ENCODE data around the gene DDR2. TPM values are rescaled to one million over a fixed set of nuclear protein-coding genes. Genes with fewer than 3 reads are reported as not detected.
A peak's percentile ranks its signal among the peaks of the same experiment; 100 is the strongest.

The DDR2 gene
- total RNA-seq, 1 donor from 2014 or later = 0.69 TPM

DNA sequence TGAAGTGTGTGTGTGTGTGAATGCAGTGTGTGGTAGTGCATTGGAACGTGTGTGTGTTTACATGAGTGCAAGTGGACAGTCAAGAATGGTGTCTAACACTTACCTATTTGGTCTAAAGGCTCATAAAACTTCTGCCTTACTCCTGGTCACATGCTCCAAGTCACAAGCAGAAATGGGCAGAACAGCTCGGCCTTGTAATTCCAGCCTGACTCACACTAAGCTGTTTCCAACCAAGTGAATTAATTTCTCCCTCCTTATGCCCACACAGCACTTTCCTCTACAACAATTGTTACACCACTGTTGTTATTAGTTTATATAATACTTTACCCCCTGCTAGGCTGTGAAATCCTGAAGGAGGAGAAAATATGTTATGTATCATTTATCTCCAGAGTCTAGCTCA is 43.8 kb downstream of the DDR2 start:
- TF ChIP-seq EZH2phosphoT487 (IDR thresholded peaks at IDR 0.05) = no peak
- TF ChIP-seq EZH2 (IDR thresholded peaks at IDR 0.05) = no peak
- TF ChIP-seq, protein P1, sequence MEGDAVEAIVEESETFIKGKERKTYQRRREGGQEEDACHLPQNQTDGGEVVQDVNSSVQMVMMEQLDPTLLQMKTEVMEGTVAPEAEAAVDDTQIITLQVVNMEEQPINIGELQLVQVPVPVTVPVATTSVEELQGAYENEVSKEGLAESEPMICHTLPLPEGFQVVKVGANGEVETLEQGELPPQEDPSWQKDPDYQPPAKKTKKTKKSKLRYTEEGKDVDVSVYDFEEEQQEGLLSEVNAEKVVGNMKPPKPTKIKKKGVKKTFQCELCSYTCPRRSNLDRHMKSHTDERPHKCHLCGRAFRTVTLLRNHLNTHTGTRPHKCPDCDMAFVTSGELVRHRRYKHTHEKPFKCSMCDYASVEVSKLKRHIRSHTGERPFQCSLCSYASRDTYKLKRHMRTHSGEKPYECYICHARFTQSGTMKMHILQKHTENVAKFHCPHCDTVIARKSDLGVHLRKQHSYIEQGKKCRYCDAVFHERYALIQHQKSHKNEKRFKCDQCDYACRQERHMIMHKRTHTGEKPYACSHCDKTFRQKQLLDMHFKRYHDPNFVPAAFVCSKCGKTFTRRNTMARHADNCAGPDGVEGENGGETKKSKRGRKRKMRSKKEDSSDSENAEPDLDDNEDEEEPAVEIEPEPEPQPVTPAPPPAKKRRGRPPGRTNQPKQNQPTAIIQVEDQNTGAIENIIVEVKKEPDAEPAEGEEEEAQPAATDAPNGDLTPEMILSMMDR (IDR thresholded peaks at IDR 0.05) = no peak
- Histone ChIP-seq H3K9me3 (ENCODE audit: low read depth) (no peaks in the 10 kb centered on the region), H3K4me1 (peaks cover 7% of the 10 kb centered on the region), H3K79me2 (ENCODE audit: low read depth) (no peaks in the 10 kb centered on the region), H3K27ac (no peak overlapping the region), H3K27me3 (no peaks in the 10 kb centered on the region), H3K4me2 (no peak overlapping the region), H3F3A (ENCODE audit: low read depth) (no peaks in the 10 kb centered on the region), H2AFZ (replicated peaks) (no peak overlapping the region), H3K4me3 (no peak overlapping the region), H3K36me3 (no peaks in the 10 kb centered on the region), H3K9ac (no peak overlapping the region), H4K20me1 (ENCODE audit: low read depth) (no peaks in the 10 kb centered on the region)
- DNase-seq (ENCODE audit: low spot score) = no peak
- Mint-ChIP-seq H3K4me1 (peaks cover 16% of the 10 kb centered on the region), H3K4me3 (no peak overlapping the region), H3K27me3 (ENCODE audit: insufficient read depth, low read depth) (peaks cover 3% of the 10 kb centered on the region), H3K9me3 (peaks cover 13% of the 10 kb centered on the region), H3K27ac (peak overlapping the region; percentile 5), H3K36me3 (no peaks in the 10 kb centered on the region)

DNA sequence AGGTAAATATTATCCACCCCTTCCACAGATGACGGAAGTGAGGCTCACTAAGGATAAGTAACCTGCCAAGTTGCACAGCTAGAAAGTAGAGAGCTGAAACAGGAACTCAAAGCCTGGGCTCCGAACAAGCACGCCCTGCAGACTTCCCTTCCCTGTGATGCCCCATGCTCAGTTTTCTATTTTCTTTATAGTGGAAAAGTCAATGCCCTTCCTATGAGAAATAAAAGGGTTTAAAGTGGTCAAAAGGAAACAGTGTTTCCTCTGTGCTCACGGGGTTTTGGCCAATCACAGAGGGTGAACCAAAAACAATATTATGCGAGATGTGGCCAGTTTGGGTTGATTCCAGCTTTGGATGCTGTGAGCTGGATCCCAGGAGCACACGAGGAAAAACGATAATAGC is 44.5 kb downstream of the DDR2 start:
- Histone ChIP-seq H3K79me2 (ENCODE audit: low read depth) (no peaks in the 10 kb centered on the region), H2AFZ (replicated peaks) (no peak overlapping the region), H3K4me1 (peaks cover 7% of the 10 kb centered on the region), H3K9me3 (ENCODE audit: low read depth) (no peaks in the 10 kb centered on the region), H3K36me3 (no peaks in the 10 kb centered on the region), H3K4me3 (no peak overlapping the region), H3K9ac (no peak overlapping the region), H4K20me1 (ENCODE audit: low read depth) (no peaks in the 10 kb centered on the region), H3K4me2 (no peak overlapping the region), H3K27me3 (no peaks in the 10 kb centered on the region), H3F3A (ENCODE audit: low read depth) (no peaks in the 10 kb centered on the region), H3K27ac (no peak overlapping the region)
- TF ChIP-seq EZH2phosphoT487 (IDR thresholded peaks at IDR 0.05) (no peak), EZH2 (IDR thresholded peaks at IDR 0.05) (no peak)
- TF ChIP-seq, protein P1 (IDR thresholded peaks at IDR 0.05) = no peak
- H3K36me3 Mint-ChIP-seq = no peaks in the 10 kb centered on the region
- H3K4me1 Mint-ChIP-seq = peaks cover 16% of the 10 kb centered on the region
- peaks cover 3% of the 10 kb centered on the region for H3K27me3 Mint-ChIP-seq (ENCODE audit: insufficient read depth, low read depth)
- no peak overlapping the region for H3K27ac Mint-ChIP-seq
- H3K4me3 Mint-ChIP-seq = no peak overlapping the region
- no peak for DNase-seq (ENCODE audit: low spot score)
- peaks cover 13% of the 10 kb centered on the region for H3K9me3 Mint-ChIP-seq

DNA sequence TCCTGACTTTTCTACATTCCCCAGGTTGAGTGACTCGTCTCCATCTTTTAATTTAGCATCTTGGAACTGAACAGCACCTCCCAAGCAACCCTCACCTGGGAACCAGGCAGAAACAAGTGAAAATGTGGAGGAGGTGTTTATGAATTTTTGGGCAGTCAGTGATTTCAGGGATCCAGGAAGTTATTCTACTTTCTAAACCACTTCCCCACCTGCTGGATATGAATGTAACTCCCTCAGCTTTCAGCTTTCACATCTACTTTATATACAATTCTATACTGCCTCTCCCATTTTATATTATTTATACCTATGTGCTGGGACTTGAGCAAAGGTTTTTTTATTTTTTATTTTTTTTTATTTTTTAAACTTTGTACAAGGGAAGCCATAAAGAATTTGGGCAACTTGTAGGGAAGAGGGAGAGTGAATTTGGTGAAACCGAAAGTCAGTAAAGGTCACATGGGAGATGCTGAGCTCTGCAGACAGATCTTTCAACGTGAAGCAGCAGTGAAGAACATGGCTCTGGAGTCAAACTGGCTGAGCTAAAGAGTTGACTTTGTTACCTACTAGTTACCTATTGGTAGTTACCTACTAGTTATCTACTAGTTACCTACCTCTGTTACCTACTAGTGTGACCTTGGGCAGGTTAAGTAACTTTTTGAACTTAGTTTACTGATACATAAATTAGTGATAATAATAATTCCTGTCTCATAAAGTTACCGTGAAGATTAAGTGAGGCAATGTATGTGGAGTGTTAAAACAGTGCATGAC is 45.5 kb downstream of the DDR2 start:
- no peak for TF ChIP-seq EZH2 (IDR thresholded peaks at IDR 0.05)
- TF ChIP-seq, protein P1 (IDR thresholded peaks at IDR 0.05) = no peak
- TF ChIP-seq EZH2phosphoT487 (IDR thresholded peaks at IDR 0.05) = no peak
- Histone ChIP-seq H4K20me1 (ENCODE audit: low read depth) (no peaks in the 10 kb centered on the region), H3K4me2 (no peak overlapping the region), H3K27me3 (no peaks in the 10 kb centered on the region), H3K27ac (no peak overlapping the region), H3F3A (ENCODE audit: low read depth) (no peaks in the 10 kb centered on the region), H3K4me1 (peaks cover 7% of the 10 kb centered on the region), H3K79me2 (ENCODE audit: low read depth) (no peaks in the 10 kb centered on the region), H3K36me3 (no peaks in the 10 kb centered on the region), H3K4me3 (no peak overlapping the region), H2AFZ (replicated peaks) (no peak overlapping the region), H3K9me3 (ENCODE audit: low read depth) (no peaks in the 10 kb centered on the region), H3K9ac (no peak overlapping the region)
- DNase-seq (ENCODE audit: low spot score) = no peak
- Mint-ChIP-seq H3K27me3 (ENCODE audit: insufficient read depth, low read depth) (peaks cover 3% of the 10 kb centered on the region), H3K27ac (no peak overlapping the region), H3K9me3 (peaks cover 13% of the 10 kb centered on the region), H3K36me3 (no peaks in the 10 kb centered on the region), H3K4me1 (peaks cover 16% of the 10 kb centered on the region), H3K4me3 (no peak overlapping the region)
